Transverse colon (tissue), 4 donors: ENCODE data around the gene CEND1. TPM values are rescaled to one million over a fixed set of nuclear protein-coding genes. Genes with fewer than 3 reads are reported as not detected.

Experiments used
- DNase-seq: peaks from one replicate; pipeline ENCODE4 v3.0.0-alpha.2; 2019
- H3K27ac ChIP-seq, 4 donors: fragments of 200-600 bp; sonication (generic); 2 replicates each; pipeline ENCODE4 v1.5.1; 2016 to 2018; ENCODE audit warnings: inconsistent platforms in 4 of 4
- H3K27me3 ChIP-seq: fragments of 200-600 bp; sonication (generic); 2 replicates; pipeline ENCODE4 v1.5.1; 2017; ENCODE audit warnings: inconsistent platforms
- H3K36me3 ChIP-seq, 4 donors: fragments of 200-600 bp; sonication (generic); 2 replicates each; pipeline ENCODE4 v1.5.1; 2017 to 2019; ENCODE audit warnings: inconsistent platforms in 4 of 4
- H3K4me1 ChIP-seq, 4 donors: fragments of 200-600 bp; sonication (generic); 2 replicates each; pipeline ENCODE4 v1.5.1; 2017 to 2020; ENCODE audit warnings: inconsistent platforms in 4 of 4
- H3K4me3 ChIP-seq, 4 donors: fragments of 200-600 bp; sonication (generic); 1 replicate in 1 of 4; 2 replicates in 3 of 4; pipeline versions ENCODE4 v1.5.1 to v1.6.1; 2017 to 2019; ENCODE audit warnings: inconsistent platforms in 4 of 4
- H3K9me3 ChIP-seq, 2 donors: fragments of 200-600 bp; sonication (generic); 2 replicates each; pipeline ENCODE4 v1.5.1; 2017 to 2019; ENCODE audit warnings: inconsistent platforms in 2 of 2
- CTCF ChIP-seq, 5 experiments: fragments of 200-600 bp in 3 of 5; fragments of 450-650 bp in 2 of 5; sonication (generic) in 3 of 5; IDR thresholded peaks; 1 replicate in 2 of 5; 2 replicates in 3 of 5; pipeline ENCODE4 v1.5.1; 2016 to 2017; ENCODE audit warnings: antibody characterized with exemption in 5 of 5, inconsistent platforms in 3 of 5, mild to moderate bottlenecking in 2 of 5, moderate library complexity in 1 of 5
- EP300 ChIP-seq: sonication (generic); formaldehyde crosslinking; IDR thresholded peaks from one replicate; pipeline ENCODE4 v1.6.1; 2017; ENCODE audit warnings: antibody characterized with exemption, low read depth
- POLR2A ChIP-seq: fragments of 450-650 bp; IDR thresholded peaks from one replicate; pipeline ENCODE4 v1.6.1; 2016; ENCODE audit warnings: antibody characterized with exemption, mild to moderate bottlenecking, moderate library complexity
- POLR2AphosphoS5 ChIP-seq, 3 donors: sonication (generic); formaldehyde crosslinking; IDR thresholded peaks; one replicate each; pipeline ENCODE4 v1.6.1; 2016; ENCODE audit warnings: antibody characterized with exemption in 3 of 3
- whole genome bisulfite sequencing, 2 donors: methylation state at CpG; one replicate each; pipeline ENCODE4 v1.1.5; 2018; ENCODE audit warnings: low coverage in 1 of 2; 5-methylcytosine and 5-hydroxymethylcytosine counted together
- in situ Hi-C, 4 donors: fragments of 200-750 bp; cut with MboI; loops; one replicate each; pipeline versions ENCODE4 v1.15.0 to v1.15.1; 2017; ENCODE audit warnings: low sequenced_read_pairs in 3 of 4, low pct_ligation_motif_present in 1 of 4, low pct_unique_long_range_greater_than_20kb in 1 of 4
- intact Hi-C: fragments of 100-400 bp; cut with DNase I; formaldehyde crosslinking; loops from one replicate; pipeline ENCODE4 v1.15.1; 2023; ENCODE audit warnings: low total_unique reads
- total RNA-seq, 4 donors: library from RNA; depleted of rRNA; stranded (reverse); fragments of >200 nt; gene quantifications; one replicate each; pipeline ENCODE4 v1.1.0, GENCODE V29; 2016

CEND1 gene
- total RNA-seq, 4 donors from 2014 or later: 0.79 to 1.2 TPM; not detected in 2

- Histone ChIP-seq H3K4me1 (peaks cover 16 to 35% (median 30%) of the 10 kb centered on the region in 4 donors), H3K4me3 (peak overlapping the region; percentile 59 to 75 (median 72)), H3K27ac (peak overlapping the region; percentile 81 to 94 (median 88)), H3K27me3 (no peaks in the 10 kb centered on the region), H3K9me3 (no peaks in the 10 kb centered on the region), H3K36me3 (no peaks in the 10 kb centered on the region)
- TF ChIP-seq POLR2AphosphoS5 (IDR thresholded peaks at IDR 0.05) (no peak), POLR2A (no peak), EP300 (no peak), CTCF (IDR thresholded peaks at IDR 0.05) (no peak)
- in situ Hi-C loops: no loop called here
- intact Hi-C loops: no loop called here
- DNase-seq: peak; percentile 37
- whole genome bisulfite sequencing, 2 donors: 6% methylated on average over 16 of the region's 18 CpGs; no CpG with 5 or more reads in 1 of the 2 donors
Measured at GRCh38 chr11:796565-797295, 6.8 kb upstream of the CEND1 start.

- peak overlapping the region; percentile 44 to 75 (median 65) for H3K4me3 ChIP-seq
- peak overlapping the region; percentile 81 to 94 (median 88) for H3K27ac ChIP-seq
- no peaks in the 10 kb centered on the region for H3K36me3 ChIP-seq
- H3K27me3 ChIP-seq: no peaks in the 10 kb centered on the region
- in situ Hi-C loops (no loop called here), intact Hi-C loops (no loop called here)
- H3K9me3 ChIP-seq: no peaks in the 10 kb centered on the region
- H3K4me1 ChIP-seq: peaks cover 16 to 35% (median 30%) of the 10 kb centered on the region in 4 donors
- 0% methylated on average over 11 of the region's 26 CpGs; no CpG with 5 or more reads in 1 of the 2 donors for WGBS, 2 donors
- TF ChIP-seq POLR2AphosphoS5 (IDR thresholded peaks at IDR 0.05) (peak; percentile 48 to 57 (median 52)), EP300 (no peak), POLR2A (peak; percentile 35), CTCF (IDR thresholded peaks at IDR 0.05) (no peak)
- peak; percentile 81 for DNase-seq
Measured at GRCh38 chr11:795634-796564, 6.0 kb upstream of the CEND1 start.

GRCh38 chr11:794766-795633 lies 5.1 kb upstream of the CEND1 start:
- H3K27ac ChIP-seq: peak overlapping the region; percentile 81 to 94 (median 88)
- H3K9me3 ChIP-seq: no peaks in the 10 kb centered on the region
- DNase-seq: peak; percentile 43
- in situ Hi-C loops (no loop called here), intact Hi-C loops (no loop called here)
- H3K27me3 ChIP-seq: peaks cover 4% of the 10 kb centered on the region
- H3K4me3 ChIP-seq: peak overlapping the region; percentile 44 to 75 (median 65)
- H3K4me1 ChIP-seq: peaks cover 16 to 36% (median 30%) of the 10 kb centered on the region in 4 donors
- no peaks in the 10 kb centered on the region for H3K36me3 ChIP-seq
- no peak for TF ChIP-seq POLR2A
- WGBS, 2 donors: 40 to 41% methylated on average over 2 to 38 of the region's 38 CpGs

- no peak for DNase-seq
- Histone ChIP-seq H3K27me3 (peaks cover 12% of the 10 kb centered on the region), H3K4me3 (no peak overlapping the region), H3K4me1 (peaks cover 16 to 42% (median 32%) of the 10 kb centered on the region in 4 donors), H3K27ac (no peak overlapping the region), H3K36me3 (no peaks in the 10 kb centered on the region), H3K9me3 (no peaks in the 10 kb centered on the region)
- WGBS, 2 donors: 87% methylated on average over 27 of the region's 31 CpGs; no CpG with 5 or more reads in 1 of the 2 donors
- in situ Hi-C loops: no loop called here
- intact Hi-C loops: no loop called here
- TF ChIP-seq CTCF (IDR thresholded peaks at IDR 0.05) (no peak), EP300 (no peak), POLR2AphosphoS5 (IDR thresholded peaks at IDR 0.05) (no peak), POLR2A (no peak)
Measured at GRCh38 chr11:794013-794765, 4.3 kb upstream of the CEND1 start.
